ENCODE data around the gene STPG1. TPM values are rescaled to one million over a fixed set of nuclear protein-coding genes. Genes with fewer than 3 reads are reported as not detected.

Gene STPG1
- total RNA-seq, 1 donor = 10.0 TPM

- DNase-seq (ENCODE audit: low read depth) = no peak
- TF ChIP-seq, protein P1, sequence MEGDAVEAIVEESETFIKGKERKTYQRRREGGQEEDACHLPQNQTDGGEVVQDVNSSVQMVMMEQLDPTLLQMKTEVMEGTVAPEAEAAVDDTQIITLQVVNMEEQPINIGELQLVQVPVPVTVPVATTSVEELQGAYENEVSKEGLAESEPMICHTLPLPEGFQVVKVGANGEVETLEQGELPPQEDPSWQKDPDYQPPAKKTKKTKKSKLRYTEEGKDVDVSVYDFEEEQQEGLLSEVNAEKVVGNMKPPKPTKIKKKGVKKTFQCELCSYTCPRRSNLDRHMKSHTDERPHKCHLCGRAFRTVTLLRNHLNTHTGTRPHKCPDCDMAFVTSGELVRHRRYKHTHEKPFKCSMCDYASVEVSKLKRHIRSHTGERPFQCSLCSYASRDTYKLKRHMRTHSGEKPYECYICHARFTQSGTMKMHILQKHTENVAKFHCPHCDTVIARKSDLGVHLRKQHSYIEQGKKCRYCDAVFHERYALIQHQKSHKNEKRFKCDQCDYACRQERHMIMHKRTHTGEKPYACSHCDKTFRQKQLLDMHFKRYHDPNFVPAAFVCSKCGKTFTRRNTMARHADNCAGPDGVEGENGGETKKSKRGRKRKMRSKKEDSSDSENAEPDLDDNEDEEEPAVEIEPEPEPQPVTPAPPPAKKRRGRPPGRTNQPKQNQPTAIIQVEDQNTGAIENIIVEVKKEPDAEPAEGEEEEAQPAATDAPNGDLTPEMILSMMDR (IDR thresholded peaks at IDR 0.05; ENCODE audit: insufficient read depth, low read length) = no peak
- no peak overlapping the region for H3K4me3 ChIP-seq (ENCODE audit: low read depth, low read length)
Measured at GRCh38 chr1:24317081-24317480, 96.5 kb downstream of the STPG1 start.

GRCh38 chr1:24316645-24317044 lies 96.9 kb downstream of the STPG1 start:
- no peak overlapping the region for H3K4me3 ChIP-seq (ENCODE audit: low read depth, low read length)
- DNase-seq (ENCODE audit: low read depth) = no peak
- TF ChIP-seq, protein P1 (IDR thresholded peaks at IDR 0.05; ENCODE audit: insufficient read depth, low read length) = no peak

DNA sequence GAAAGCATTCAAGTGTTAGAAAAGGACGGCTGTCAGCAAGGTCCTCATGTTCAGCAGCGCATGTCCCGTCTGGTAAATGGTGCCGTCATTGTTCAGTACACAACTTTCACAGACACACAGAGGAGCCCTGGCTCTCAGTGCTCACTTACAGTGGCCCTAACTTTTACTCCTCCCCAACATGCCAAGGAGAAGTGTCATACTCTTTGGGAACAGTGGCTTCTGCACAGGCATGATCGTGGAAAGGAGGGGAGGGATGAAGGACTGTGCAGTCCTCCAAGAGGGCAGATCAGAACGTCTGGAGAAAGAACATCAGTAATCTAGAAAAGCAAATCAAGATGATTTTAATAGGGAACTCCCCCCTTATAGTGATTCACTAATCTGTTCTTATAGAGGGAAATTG lies 98.2 kb downstream of the STPG1 start:
- DNase-seq (ENCODE audit: low read depth) = no peak
- TF ChIP-seq, protein P1 (IDR thresholded peaks at IDR 0.05; ENCODE audit: insufficient read depth, low read length) = no peak
- no peak overlapping the region for H3K4me3 ChIP-seq (ENCODE audit: low read depth, low read length)

DNA sequence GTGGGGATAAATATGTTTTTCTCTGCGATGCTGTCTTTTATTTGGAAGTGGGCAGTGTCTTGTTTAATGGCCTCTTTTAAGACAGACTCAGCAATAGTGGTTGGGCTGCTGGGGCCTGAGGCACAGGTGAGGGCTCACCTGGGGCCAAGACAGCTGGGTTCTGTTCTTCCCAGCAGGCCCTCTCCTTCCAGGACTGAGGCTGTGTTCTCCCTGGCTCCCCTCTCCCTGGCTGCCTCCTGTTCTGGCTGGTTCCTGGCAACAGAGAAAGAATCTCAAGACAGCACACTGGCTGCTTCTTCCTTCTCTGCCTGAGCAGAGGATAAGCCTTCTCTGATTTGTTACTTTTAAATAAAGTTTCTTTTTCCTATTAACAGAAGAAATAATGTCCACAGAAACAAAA lies 101.8 kb downstream of the STPG1 start:
- TF ChIP-seq, protein P1 (IDR thresholded peaks at IDR 0.05; ENCODE audit: insufficient read depth, low read length) = no peak
- H3K4me3 ChIP-seq (ENCODE audit: low read depth, low read length) = no peak overlapping the region
- no peak for DNase-seq (ENCODE audit: low read depth)

GRCh38 chr1:24311234-24311633 lies 102.3 kb downstream of the STPG1 start:
- H3K4me3 ChIP-seq (ENCODE audit: low read depth, low read length) = no peak overlapping the region
- TF ChIP-seq, protein P1 (IDR thresholded peaks at IDR 0.05; ENCODE audit: insufficient read depth, low read length) = no peak
- DNase-seq (ENCODE audit: low read depth) = no peak

- no peak for DNase-seq (ENCODE audit: low read depth)
- no peak overlapping the region for H3K4me3 ChIP-seq (ENCODE audit: low read depth, low read length)
Measured at GRCh38 chr1:24309762-24310485, 103.7 kb downstream of the STPG1 start.

More at GRCh38 chr1:24309762-24310485, 103.7 kb downstream of the STPG1 start:
- TF ChIP-seq, protein P1 (IDR thresholded peaks at IDR 0.05; ENCODE audit: insufficient read depth, low read length) = no peak
